Mesothelial cell of epicardium (in vitro differentiated cells): ENCODE measurements around the gene CWC27. TPM values are rescaled to one million over a fixed set of nuclear protein-coding genes. Genes with fewer than 3 reads are reported as not detected.

Experiments used
- DNase-seq, 2 experiments: peaks; one replicate each; pipeline ENCODE4 v3.0.0; 2021; ENCODE audit warnings: low spot score in 2 of 2; ENCODE audit not compliant: unreplicated experiment in 2 of 2
- H3K27ac Mint-ChIP-seq: 2 replicates; pipeline ENCODE4 v1.8.0; 2021; ENCODE audit warnings: mixed read lengths
- H3K27me3 Mint-ChIP-seq: 2 replicates; pipeline ENCODE4 v1.8.0; 2021; ENCODE audit warnings: low read depth, mixed read lengths
- H3K36me3 Mint-ChIP-seq: 2 replicates; pipeline ENCODE4 v1.8.0; 2021; ENCODE audit warnings: mixed read lengths
- H3K4me1 Mint-ChIP-seq: 2 replicates; pipeline ENCODE4 v1.8.0; 2021; ENCODE audit warnings: mixed read lengths
- H3K4me3 Mint-ChIP-seq: 2 replicates; pipeline ENCODE4 v1.8.0; 2021; ENCODE audit warnings: mild to moderate bottlenecking, moderate library complexity, mixed read lengths
- H3K9me3 Mint-ChIP-seq: 2 replicates; pipeline ENCODE4 v1.8.0; 2021; ENCODE audit warnings: mixed read lengths
- total RNA-seq: library from RNA; stranded (reverse); gene quantifications from 3 replicates; pipeline ENCODE4 v1.2.1, GENCODE V29; 2021
- TF ChIP-seq, protein P1 (sequence below): fragments of 200-600 bp; sonication (generic); IDR thresholded peaks from one replicate; pipeline ENCODE4 v1.5.0; 2021; ENCODE audit warnings: antibody characterized with exemption; ENCODE audit not compliant: unreplicated experiment

CWC27 gene
- total RNA-seq, 1 donor from 2014 or later = 30.0 TPM

DNA sequence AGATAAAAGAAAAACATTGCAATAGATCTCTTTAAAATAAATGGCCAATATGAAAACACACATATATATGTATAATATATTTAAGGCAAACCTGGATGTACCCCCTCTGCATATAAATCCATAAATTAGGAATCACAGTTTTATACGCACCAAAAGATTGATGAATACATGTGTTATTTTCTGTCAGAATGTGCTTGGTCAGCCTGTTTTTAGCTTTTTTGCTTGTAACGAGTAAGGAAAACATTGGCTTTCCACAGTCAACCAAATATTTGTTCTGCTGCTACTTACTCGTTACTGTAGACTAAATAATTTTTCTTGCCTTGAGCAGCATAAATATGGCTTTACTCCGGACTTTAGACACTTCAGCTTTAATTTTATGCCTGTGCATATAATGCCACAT is 173.7 kb downstream of the CWC27 start:
- TF ChIP-seq, protein P1, sequence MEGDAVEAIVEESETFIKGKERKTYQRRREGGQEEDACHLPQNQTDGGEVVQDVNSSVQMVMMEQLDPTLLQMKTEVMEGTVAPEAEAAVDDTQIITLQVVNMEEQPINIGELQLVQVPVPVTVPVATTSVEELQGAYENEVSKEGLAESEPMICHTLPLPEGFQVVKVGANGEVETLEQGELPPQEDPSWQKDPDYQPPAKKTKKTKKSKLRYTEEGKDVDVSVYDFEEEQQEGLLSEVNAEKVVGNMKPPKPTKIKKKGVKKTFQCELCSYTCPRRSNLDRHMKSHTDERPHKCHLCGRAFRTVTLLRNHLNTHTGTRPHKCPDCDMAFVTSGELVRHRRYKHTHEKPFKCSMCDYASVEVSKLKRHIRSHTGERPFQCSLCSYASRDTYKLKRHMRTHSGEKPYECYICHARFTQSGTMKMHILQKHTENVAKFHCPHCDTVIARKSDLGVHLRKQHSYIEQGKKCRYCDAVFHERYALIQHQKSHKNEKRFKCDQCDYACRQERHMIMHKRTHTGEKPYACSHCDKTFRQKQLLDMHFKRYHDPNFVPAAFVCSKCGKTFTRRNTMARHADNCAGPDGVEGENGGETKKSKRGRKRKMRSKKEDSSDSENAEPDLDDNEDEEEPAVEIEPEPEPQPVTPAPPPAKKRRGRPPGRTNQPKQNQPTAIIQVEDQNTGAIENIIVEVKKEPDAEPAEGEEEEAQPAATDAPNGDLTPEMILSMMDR = no peak

DNA sequence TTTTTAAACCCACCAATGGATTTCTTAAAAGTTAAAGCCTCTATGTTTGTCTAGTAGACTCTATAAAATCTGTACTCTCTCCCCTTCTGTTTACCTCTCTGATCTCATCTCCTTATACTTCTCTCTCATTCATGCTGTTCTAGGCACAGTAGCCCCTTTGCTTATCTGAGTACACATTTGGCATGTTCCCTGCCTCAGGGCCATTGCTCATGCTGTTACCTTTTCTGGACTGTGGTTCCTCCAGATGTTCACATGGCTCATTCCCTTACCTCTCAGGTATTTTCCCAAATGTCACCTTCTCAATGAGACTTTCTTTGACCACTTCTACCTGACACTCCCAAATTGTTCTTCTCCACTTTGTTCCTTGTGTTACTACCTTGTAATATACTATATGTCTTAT is 176.1 kb downstream of the CWC27 start:
- TF ChIP-seq, protein P1 = no peak
- Mint-ChIP-seq H3K9me3 (no peaks in the 10 kb centered on the region), H3K36me3 (no peaks in the 10 kb centered on the region), H3K27me3 (no peaks in the 10 kb centered on the region), H3K4me3 (no peak overlapping the region), H3K27ac (no peak overlapping the region), H3K4me1 (peaks cover 25% of the 10 kb centered on the region)
- DNase-seq = no peak

More for the DNA sequence above, 173.7 kb downstream of the CWC27 start:
- Mint-ChIP-seq H3K27ac (no peak overlapping the region), H3K27me3 (no peaks in the 10 kb centered on the region), H3K9me3 (peaks cover 13% of the 10 kb centered on the region), H3K4me1 (peaks cover 18% of the 10 kb centered on the region), H3K36me3 (peaks cover 14% of the 10 kb centered on the region), H3K4me3 (no peak overlapping the region)
- no peak for DNase-seq

DNA sequence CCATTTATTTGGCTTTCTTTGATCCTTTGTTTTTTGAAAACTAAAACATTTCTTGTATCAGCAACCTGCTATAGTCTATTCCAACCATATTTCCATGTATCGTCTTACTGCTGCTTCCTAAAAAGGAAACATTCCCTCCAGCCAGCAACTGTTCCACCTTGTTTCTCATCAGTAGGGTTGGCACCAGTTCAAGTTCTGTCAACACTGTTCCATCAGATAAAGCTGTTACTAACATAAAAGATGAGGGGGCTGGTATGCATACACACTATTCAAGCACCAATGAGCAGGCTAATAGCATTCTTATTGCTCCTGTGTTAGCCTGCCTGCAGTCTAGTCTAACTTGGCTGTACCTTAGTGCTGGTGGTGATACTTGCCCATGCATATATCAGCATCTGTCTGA is 178.3 kb downstream of the CWC27 start:
- H3K36me3 Mint-ChIP-seq = no peaks in the 10 kb centered on the region
- no peaks in the 10 kb centered on the region for H3K27me3 Mint-ChIP-seq
- peak in 1 of 2 experiments; percentile 38 for DNase-seq
- H3K4me1 Mint-ChIP-seq = peaks cover 18% of the 10 kb centered on the region
- no peak overlapping the region for H3K4me3 Mint-ChIP-seq
- no peaks in the 10 kb centered on the region for H3K9me3 Mint-ChIP-seq
- TF ChIP-seq, protein P1 = no peak
- peak overlapping the region; percentile 30 for H3K27ac Mint-ChIP-seq

DNA sequence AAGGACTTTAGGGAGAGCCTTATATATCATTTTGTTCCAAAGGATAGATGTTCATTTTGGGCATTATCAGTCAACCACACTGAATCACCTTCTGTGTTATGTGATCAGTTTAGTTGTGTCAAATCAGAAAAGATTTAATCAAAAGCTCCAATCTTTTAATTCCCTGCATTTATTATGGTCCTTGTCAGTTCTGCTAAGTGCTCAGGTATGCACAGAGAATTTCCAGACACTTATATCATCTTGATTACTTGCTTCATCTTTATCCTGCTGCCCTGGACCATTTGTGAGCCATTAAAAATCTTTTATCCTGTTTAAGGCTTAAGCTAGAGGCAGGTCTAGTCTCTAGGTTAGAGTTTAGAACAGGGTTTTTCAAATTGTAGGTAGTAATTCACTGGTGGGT is 179.1 kb downstream of the CWC27 start:
- no peak for DNase-seq
- Mint-ChIP-seq H3K4me3 (no peak overlapping the region), H3K27me3 (no peaks in the 10 kb centered on the region), H3K27ac (peak overlapping the region; percentile 7), H3K4me1 (peaks cover 18% of the 10 kb centered on the region), H3K9me3 (peaks cover 2% of the 10 kb centered on the region), H3K36me3 (no peaks in the 10 kb centered on the region)
- TF ChIP-seq, protein P1 = no peak

DNA sequence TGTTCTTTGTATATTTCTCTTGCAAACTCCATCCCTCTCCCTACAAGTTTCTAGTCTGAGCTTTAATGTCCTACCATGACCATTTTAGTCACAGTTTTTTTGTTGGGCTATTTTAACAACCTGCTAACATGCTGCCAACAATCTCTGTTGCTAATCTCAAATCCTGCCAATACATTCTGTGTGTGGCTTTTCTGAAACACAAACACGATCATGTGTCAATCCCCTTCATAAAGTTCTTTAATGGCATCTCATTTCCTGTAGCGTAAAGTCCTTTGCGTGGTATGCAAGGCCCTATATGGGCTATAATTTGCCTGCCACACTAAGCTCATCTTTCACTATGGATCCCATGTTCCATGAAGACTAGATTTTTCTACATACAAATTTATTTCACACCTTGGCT is 180.6 kb downstream of the CWC27 start:
- Mint-ChIP-seq H3K27me3 (no peaks in the 10 kb centered on the region), H3K36me3 (peaks cover 2% of the 10 kb centered on the region), H3K4me3 (no peak overlapping the region), H3K9me3 (peaks cover 10% of the 10 kb centered on the region), H3K27ac (no peak overlapping the region), H3K4me1 (peaks cover 18% of the 10 kb centered on the region)
- DNase-seq = no peak
- TF ChIP-seq, protein P1 = no peak

DNA sequence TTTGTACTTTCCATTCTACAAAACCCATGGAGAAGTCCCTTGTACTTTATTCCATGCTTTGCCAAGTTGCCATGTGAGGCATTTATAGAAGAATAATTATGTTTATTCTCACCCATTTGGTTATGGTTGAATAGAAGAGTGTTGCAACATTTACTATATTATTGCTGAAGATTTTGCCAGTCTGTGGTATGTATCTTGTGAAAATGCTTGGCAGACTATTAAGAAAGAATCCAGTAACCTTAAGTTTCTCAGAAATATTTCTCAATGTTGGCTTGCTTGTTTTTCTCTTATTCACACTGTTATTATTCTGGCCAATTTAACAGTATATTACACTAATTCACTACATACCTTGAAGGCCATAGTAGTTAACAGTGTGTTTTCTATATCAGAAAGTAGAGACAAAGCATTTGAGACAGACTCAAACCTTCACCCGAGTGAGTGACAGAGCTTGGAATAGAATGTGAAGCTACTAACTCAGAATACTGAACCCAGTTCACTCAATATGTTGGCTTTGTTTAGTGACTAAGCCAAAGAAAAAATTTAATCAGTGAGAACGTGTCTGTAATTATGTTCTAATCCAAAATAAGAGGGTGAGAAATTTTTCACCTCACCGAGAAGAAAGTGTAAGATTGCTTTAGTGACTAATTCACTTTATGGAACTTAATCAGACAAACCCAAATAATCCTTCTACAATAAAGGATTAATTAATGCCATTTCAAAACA is 184.4 kb downstream of the CWC27 start:
- Mint-ChIP-seq H3K27ac (no peak overlapping the region), H3K9me3 (peaks cover 10% of the 10 kb centered on the region), H3K27me3 (no peaks in the 10 kb centered on the region), H3K4me3 (no peak overlapping the region), H3K36me3 (peaks cover 2% of the 10 kb centered on the region), H3K4me1 (peaks cover 11% of the 10 kb centered on the region)
- TF ChIP-seq, protein P1 = no peak
- no peak for DNase-seq
